OCI-LY1 (cell line): ENCODE measurements around the gene PYROXD2.

Experiments used
- H2AFZ ChIP-seq: fragments of 200-600 bp; sonication (generic), shearing (Covaris generic); 2 replicates; pipeline ENCODE4 v1.6.0; 2014; ENCODE audit warnings: antibody characterized with exemption, mild to moderate bottlenecking, low read length
- H3F3A ChIP-seq: fragments of 200-600 bp; sonication (generic), shearing (Covaris generic); 2 replicates; pipeline ENCODE4 v1.6.0; 2014; ENCODE audit warnings: mild to moderate bottlenecking, antibody characterized with exemption, low read length, moderate library complexity; ENCODE audit not compliant: insufficient read depth
- H3K27ac ChIP-seq: fragments of 200-600 bp; sonication (generic); 2 replicates; pipeline ENCODE4 v1.5.1; 2014; ENCODE audit warnings: low read length, mixed run types, mild to moderate bottlenecking, low read depth; ENCODE audit not compliant: poor library complexity, severe bottlenecking
- H3K27me3 ChIP-seq: fragments of 200-600 bp; sonication (generic); 2 replicates; pipeline ENCODE4 v1.6.0; 2014; ENCODE audit warnings: antibody characterized with exemption, mild to moderate bottlenecking, low read length, moderate library complexity; ENCODE audit not compliant: insufficient read depth
- H3K36me3 ChIP-seq: fragments of 200-600 bp; sonication (generic); 2 replicates; pipeline ENCODE4 v1.6.1; 2014; ENCODE audit warnings: mild to moderate bottlenecking, antibody characterized with exemption, low read length, moderate library complexity, mixed read lengths; ENCODE audit not compliant: insufficient read depth
- H3K4me1 ChIP-seq: fragments of 200-600 bp; sonication (generic); 2 replicates; pipeline ENCODE4 v1.5.1; 2014; ENCODE audit warnings: mild to moderate bottlenecking, low read length, moderate library complexity; ENCODE audit not compliant: insufficient read depth, severe bottlenecking
- H3K4me2 ChIP-seq: fragments of 200-600 bp; sonication (generic), shearing (Covaris generic); 2 replicates; pipeline ENCODE4 v1.6.1; 2014; ENCODE audit warnings: low read length
- H3K4me3 ChIP-seq: fragments of 200-600 bp; sonication (generic); 2 replicates; pipeline ENCODE4 v1.5.1; 2014; ENCODE audit warnings: low read length, low read depth, mild to moderate bottlenecking, mixed read lengths; ENCODE audit not compliant: poor library complexity, severe bottlenecking
- H3K79me2 ChIP-seq: fragments of 200-600 bp; shearing (Covaris generic); 2 replicates; pipeline ENCODE4 v1.6.1; 2016; ENCODE audit warnings: mixed run types, low read length, mixed read lengths; ENCODE audit not compliant: insufficient read depth
- H3K9ac ChIP-seq: fragments of 200-600 bp; sonication (generic), shearing (Covaris generic); 2 replicates; pipeline ENCODE4 v1.6.1; 2014; ENCODE audit warnings: mild to moderate bottlenecking, low read length, mixed read lengths
- H3K9me2 ChIP-seq: fragments of 200-600 bp; sonication (generic), shearing (Covaris generic); 2 replicates; pipeline ENCODE4 v1.6.1; 2014; ENCODE audit warnings: low read depth, mild to moderate bottlenecking, low read length, mixed read lengths
- H3K9me3 ChIP-seq: fragments of 200-600 bp; shearing (Covaris generic); 2 replicates; pipeline ENCODE4 v1.6.1; 2014; ENCODE audit warnings: low read length, mixed read lengths
- H4K20me1 ChIP-seq: fragments of 200-600 bp; sonication (generic), shearing (Covaris generic); 2 replicates; pipeline ENCODE4 v1.6.0; 2016; ENCODE audit warnings: mild to moderate bottlenecking, low read length; ENCODE audit not compliant: insufficient read depth
- EZH2 ChIP-seq: fragments of 200-600 bp; sonication (generic), shearing (Covaris generic); IDR thresholded peaks from 2 replicates; pipeline ENCODE4 v1.8.0; 2017; ENCODE audit warnings: borderline replicate concordance, mixed run types, mild to moderate bottlenecking, antibody characterized with exemption, low read length, moderate library complexity, mixed read lengths
- TF ChIP-seq, protein P1 (sequence below): fragments of 200-600 bp; sonication (generic), shearing (Covaris generic); IDR thresholded peaks from 2 replicates; pipeline ENCODE4 v1.5.1; 2017; ENCODE audit warnings: mild to moderate bottlenecking, antibody characterized with exemption, low read length, moderate library complexity, mixed read lengths

Gene PYROXD2

GRCh38 chr10:98420786-98421185 is 5.8 kb upstream of the PYROXD2 start:
- Histone ChIP-seq H3K9me2 (no peaks in the 10 kb centered on the region), H4K20me1 (no peaks in the 10 kb centered on the region), H3K4me3 (no peak overlapping the region), H3F3A (no peaks in the 10 kb centered on the region), H3K4me2 (no peak overlapping the region), H2AFZ (no peak overlapping the region), H3K4me1 (no peaks in the 10 kb centered on the region), H3K27ac (no peak overlapping the region), H3K9ac (no peak overlapping the region), H3K36me3 (no peaks in the 10 kb centered on the region), H3K79me2 (no peaks in the 10 kb centered on the region), H3K9me3 (no peaks in the 10 kb centered on the region), H3K27me3 (no peaks in the 10 kb centered on the region)
- TF ChIP-seq EZH2 = no peak
- TF ChIP-seq, protein P1, sequence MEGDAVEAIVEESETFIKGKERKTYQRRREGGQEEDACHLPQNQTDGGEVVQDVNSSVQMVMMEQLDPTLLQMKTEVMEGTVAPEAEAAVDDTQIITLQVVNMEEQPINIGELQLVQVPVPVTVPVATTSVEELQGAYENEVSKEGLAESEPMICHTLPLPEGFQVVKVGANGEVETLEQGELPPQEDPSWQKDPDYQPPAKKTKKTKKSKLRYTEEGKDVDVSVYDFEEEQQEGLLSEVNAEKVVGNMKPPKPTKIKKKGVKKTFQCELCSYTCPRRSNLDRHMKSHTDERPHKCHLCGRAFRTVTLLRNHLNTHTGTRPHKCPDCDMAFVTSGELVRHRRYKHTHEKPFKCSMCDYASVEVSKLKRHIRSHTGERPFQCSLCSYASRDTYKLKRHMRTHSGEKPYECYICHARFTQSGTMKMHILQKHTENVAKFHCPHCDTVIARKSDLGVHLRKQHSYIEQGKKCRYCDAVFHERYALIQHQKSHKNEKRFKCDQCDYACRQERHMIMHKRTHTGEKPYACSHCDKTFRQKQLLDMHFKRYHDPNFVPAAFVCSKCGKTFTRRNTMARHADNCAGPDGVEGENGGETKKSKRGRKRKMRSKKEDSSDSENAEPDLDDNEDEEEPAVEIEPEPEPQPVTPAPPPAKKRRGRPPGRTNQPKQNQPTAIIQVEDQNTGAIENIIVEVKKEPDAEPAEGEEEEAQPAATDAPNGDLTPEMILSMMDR = no peak

DNA sequence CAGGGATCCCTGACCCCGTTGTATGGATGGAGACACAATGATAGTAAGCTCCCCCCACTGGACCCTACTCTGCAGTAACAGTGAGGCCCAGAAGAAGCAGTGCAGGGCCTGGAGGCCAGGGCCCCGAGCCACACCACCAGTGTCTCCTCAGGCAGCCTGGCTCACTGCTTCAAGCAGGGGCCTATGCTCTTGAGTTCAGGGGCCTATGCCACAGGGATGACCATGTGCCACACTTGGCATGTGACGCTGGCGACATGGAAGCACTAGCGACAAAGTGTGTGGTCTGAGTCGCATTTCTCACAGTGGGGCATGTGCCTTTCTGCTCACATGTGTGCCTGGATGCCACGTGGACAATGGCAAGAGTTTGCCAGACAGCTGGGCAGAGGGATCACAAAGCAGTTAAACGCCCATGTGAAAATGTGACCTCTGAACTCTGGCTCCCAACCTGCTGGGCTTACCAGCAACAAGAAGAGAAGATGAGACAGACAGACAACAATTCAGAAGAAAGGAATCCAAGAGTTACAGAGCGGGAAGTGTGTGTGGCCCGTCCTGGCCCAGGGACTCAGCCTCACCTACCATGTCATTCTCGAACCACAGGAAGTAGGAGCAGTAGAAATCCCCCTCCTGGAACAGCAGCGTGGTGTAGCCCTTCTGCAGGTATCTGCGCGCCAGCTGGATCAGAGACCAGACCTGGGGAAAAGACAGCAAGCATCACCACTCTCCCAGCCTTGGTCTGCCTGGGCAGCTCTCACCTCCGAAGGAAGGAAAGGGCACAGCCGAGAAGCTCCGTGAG is 4.7 kb upstream of the PYROXD2 start:
- no peak overlapping the region for H2AFZ ChIP-seq
- H3K36me3 ChIP-seq = no peaks in the 10 kb centered on the region

GRCh38 chr10:98418665-98419468 is 3.9 kb upstream of the PYROXD2 start:
- no peak overlapping the region for H3K27ac ChIP-seq
- H3K27me3 ChIP-seq = no peaks in the 10 kb centered on the region
- H4K20me1 ChIP-seq = no peaks in the 10 kb centered on the region
- H2AFZ ChIP-seq = no peak overlapping the region
- H3K9ac ChIP-seq = no peak overlapping the region
- no peak overlapping the region for H3K4me3 ChIP-seq
- peaks cover 12% of the 10 kb centered on the region for H3K4me1 ChIP-seq
- no peaks in the 10 kb centered on the region for H3K36me3 ChIP-seq
- no peaks in the 10 kb centered on the region for H3F3A ChIP-seq
- no peak overlapping the region for H3K4me2 ChIP-seq
- H3K9me3 ChIP-seq = no peaks in the 10 kb centered on the region
- H3K79me2 ChIP-seq = no peaks in the 10 kb centered on the region
- H3K9me2 ChIP-seq = no peaks in the 10 kb centered on the region
- no peak for TF ChIP-seq EZH2
- TF ChIP-seq, protein P1 = no peak

More for the DNA sequence above, 4.7 kb upstream of the PYROXD2 start:
- Histone ChIP-seq H3K9me2 (no peaks in the 10 kb centered on the region), H3K9ac (no peak overlapping the region), H3K27ac (no peak overlapping the region), H3K4me3 (no peak overlapping the region), H3K4me2 (no peak overlapping the region), H3K27me3 (no peaks in the 10 kb centered on the region), H3F3A (no peaks in the 10 kb centered on the region), H4K20me1 (no peaks in the 10 kb centered on the region), H3K79me2 (no peaks in the 10 kb centered on the region), H3K9me3 (no peaks in the 10 kb centered on the region), H3K4me1 (peaks cover 8% of the 10 kb centered on the region)
- no peak for TF ChIP-seq EZH2
- TF ChIP-seq, protein P1 = no peak
